HL-60 (cell line): Measurements from ENCODE around the gene CERS6.
A peak's percentile ranks its signal among the peaks of the same experiment; 100 is the strongest.

Experiments
- GABPA ChIP-seq: IDR thresholded peaks from 2 replicates; pipeline ENCODE4 v1.6.1; 2012; ENCODE audit warnings: low read depth
- POLR2AphosphoS5 ChIP-seq: IDR thresholded peaks from 2 replicates; pipeline ENCODE4 v1.6.1; 2012; ENCODE audit warnings: low read depth
- REST ChIP-seq: IDR thresholded peaks from 2 replicates; pipeline ENCODE4 v1.6.1; 2012; ENCODE audit warnings: low read depth; ENCODE audit not compliant: insufficient replicate concordance
- SPI1 ChIP-seq: IDR thresholded peaks from 2 replicates; pipeline ENCODE4 v1.6.1; 2012; ENCODE audit warnings: low read depth, mild to moderate bottlenecking, borderline replicate concordance
- TF ChIP-seq, protein P1 (sequence below): IDR thresholded peaks from one replicate; pipeline ENCODE4 v1.5.1; 2011; ENCODE audit warnings: low read length, control low read depth, inconsistent platforms; ENCODE audit not compliant: insufficient read depth

GRCh38 chr2:168490015-168490874 lies 34.2 kb downstream of the CERS6 start:
- TF ChIP-seq, protein P1, sequence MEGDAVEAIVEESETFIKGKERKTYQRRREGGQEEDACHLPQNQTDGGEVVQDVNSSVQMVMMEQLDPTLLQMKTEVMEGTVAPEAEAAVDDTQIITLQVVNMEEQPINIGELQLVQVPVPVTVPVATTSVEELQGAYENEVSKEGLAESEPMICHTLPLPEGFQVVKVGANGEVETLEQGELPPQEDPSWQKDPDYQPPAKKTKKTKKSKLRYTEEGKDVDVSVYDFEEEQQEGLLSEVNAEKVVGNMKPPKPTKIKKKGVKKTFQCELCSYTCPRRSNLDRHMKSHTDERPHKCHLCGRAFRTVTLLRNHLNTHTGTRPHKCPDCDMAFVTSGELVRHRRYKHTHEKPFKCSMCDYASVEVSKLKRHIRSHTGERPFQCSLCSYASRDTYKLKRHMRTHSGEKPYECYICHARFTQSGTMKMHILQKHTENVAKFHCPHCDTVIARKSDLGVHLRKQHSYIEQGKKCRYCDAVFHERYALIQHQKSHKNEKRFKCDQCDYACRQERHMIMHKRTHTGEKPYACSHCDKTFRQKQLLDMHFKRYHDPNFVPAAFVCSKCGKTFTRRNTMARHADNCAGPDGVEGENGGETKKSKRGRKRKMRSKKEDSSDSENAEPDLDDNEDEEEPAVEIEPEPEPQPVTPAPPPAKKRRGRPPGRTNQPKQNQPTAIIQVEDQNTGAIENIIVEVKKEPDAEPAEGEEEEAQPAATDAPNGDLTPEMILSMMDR = no peak
- TF ChIP-seq REST (no peak), POLR2AphosphoS5 (no peak), SPI1 (peak; percentile 80), GABPA (no peak; the same call in 1 of the 2 replicates)
